Activated CD4-positive, alpha-beta T cell treated with anti-CD3 and anti-CD28 coated beads for 4 hours (primary cell): ENCODE data around the gene PARD6A.

Experiments used
- DNase-seq, 2 donors: peaks; one replicate each; pipeline ENCODE4 v3.0.0-alpha.2; 2020

Gene PARD6A

DNA sequence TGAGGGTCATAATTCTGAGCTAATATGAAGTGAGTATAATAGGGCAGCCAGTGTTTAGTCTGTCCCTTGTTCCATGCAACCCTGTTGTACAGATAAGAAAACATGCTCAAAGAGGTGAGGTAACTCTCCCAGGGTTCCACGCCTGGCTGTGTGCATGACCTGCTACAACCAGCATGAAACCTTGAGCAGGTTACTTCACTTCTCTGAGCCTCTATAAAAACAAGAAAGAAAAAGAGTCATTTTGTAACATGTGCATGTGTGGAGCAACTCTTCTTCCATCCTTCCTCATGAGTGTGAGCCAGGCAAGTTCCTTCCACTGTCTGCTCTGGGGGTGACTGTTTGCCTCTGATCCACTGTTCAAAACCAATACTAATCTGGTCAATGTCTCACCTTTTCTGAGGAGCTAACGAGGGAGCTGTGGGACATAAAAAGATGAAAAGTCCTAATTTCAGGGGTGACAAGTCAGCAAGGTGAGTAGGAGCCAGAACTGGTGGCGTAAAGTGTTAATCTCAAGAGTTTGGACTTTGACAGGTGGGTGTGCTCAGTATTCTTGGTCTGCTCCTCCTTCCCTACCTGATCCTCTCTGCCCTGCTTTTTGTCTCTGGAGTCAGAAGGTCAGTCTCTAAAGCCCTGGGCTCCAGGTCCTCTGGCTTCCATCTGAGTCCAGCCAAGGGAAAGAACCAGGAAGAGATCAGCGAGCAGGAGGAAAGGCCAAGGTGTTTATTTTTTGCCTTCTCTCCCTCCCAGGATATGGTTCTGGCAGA, 36.8 kb downstream of the PARD6A start:
- no peak for DNase-seq

DNA sequence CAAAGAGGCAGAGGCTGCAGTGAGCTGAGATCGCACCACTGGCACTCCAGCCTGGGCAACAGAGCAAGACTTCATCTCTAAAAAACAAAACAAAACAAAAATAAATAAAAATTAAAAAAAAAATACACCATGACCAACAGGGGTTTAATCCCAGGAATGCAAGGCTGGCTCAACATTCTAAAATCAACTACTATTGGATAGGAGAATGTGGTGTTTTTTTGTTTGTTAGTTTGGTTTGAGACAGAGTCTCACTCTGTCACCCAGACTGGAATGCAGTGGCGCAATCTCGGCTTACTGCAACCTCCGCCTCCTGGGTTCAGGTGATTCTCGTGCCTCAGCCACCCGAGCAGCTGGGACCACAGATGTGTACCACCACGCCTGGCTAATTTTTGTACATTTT, 38.5 kb downstream of the PARD6A start:
- no peak for DNase-seq

DNA sequence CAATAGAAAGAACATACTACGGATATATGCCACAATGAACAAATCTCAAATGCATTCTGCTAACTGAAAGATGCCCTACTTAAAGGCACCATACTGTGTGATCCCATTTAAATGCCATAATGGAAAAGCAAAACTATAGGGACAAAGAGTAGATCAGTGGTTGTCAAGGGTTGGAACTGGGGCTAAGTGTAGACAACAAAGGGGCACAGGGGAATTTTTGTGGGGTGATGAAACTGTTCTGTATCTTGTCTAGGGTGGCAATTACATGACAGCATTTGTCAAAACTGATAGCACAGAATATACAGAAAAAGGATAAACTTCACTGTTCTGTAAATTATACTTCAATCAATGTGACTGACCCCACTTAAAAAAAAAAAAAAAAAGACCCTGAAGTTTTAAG, 40.7 kb downstream of the PARD6A start:
- no peak for DNase-seq

DNA sequence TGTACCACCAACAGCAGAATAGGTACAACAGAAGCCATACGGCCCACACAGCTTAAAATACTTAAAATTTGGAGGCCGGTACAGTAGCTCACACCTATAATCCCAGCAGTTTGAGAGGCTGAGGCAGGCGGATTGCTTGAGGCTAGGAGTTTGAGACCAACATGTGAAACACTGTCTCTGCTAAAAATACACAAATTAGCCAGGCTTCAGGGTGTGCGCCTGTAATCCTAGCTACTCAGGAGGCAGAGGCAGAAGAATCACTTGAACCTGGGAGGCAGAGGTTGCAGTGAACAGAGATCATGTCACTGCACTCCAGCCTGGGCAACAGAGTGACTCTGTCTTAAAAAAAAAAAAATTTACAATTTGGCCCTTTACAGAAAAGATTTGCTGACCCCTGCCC, 41.4 kb downstream of the PARD6A start:
- no peak for DNase-seq

DNA sequence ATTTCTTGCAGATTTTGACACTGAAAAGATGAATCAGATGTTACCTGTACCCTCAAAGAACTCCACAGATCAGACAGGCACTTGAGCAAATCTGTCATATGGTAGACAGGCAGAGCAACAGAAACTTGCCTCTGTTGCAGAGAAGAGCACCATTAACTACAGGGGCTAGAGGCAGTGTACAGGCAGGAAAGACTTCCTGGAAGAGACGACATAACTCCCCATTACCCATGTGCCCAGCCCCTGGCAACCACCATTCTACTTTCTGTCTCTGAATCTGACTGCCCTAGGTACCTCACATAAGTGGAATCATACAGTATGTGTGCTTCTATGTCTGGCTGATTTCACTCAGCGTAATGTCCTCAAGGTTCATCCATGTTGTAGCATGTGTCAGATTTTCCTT, 42.9 kb downstream of the PARD6A start:
- DNase-seq: no peak

DNA sequence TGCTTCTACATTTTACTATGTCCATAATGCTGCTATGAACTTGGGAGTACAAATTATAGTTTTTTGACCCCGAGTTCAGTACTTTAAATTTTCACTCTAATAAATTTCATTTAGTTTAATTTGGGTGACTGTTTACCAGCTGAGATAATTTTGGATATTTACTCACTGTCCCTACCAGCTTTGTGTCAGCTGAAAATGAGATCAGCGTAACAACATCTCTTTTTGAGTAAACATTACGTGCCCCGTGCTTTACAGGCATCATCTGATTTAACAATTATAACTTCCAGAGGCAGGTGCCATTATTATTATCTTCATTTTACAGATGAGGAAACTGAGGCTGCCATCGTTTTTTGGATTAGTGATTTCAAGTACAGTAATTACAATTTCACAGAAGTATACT, 43.4 kb downstream of the PARD6A start:
- DNase-seq: no peak

DNA sequence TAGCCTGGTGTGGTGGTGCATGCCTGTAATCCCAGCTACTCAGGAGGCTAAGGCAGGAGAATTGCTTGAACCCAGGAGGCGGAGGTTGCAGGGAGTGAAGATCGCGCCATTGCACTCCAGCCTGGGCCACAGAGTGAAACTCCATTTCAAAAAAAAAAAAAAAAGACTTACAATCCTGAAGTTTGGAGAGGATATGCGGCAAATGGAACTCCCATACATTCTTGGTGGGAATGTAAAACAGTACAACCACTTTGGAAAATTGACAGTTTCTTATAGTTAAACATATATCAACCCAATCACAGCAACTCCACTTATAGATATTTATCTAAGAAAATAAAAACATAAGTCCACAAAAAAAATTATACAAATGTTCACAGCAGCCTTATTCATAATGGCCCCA, 46.5 kb downstream of the PARD6A start:
- DNase-seq: no peak

DNA sequence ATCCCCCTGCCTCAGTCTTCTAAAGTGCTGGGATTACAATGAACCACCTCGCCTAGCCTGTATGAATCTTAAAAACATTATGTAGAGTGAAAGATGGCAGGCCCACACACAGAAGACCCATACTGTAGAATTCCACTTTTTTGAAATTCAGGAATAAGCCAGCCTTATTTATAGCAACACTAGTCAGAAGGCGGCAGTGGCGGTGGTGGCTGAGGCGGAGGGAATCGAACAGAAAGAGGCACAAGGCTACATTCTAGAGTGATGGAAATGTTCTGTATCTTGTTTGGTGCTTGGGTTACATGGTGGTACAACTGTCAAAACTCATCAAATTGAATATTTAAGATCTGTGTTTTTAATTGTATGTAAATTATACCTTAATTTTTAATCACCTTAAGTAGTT, 47.0 kb downstream of the PARD6A start:
- DNase-seq: no peak

DNA sequence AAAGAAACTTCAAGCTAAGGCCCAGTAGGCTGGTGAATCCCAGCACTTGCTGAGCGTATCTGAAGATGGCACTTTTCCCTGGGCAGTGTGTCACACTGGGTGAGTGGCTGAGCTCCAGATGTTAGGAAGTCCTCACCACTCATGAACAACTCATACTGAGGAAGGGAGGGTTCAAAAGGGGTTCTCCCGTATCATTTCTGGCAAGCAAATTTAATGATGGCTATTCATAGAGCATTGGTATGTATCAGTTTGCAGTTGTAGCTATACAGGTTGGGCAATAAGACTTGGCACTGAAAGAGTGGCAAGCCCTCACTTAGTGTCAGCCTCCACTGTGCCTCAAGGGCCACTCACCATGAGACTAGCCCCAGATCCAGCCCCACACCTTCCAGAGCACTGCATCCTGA, 47.6 kb downstream of the PARD6A start:
- DNase-seq: no peak

DNA sequence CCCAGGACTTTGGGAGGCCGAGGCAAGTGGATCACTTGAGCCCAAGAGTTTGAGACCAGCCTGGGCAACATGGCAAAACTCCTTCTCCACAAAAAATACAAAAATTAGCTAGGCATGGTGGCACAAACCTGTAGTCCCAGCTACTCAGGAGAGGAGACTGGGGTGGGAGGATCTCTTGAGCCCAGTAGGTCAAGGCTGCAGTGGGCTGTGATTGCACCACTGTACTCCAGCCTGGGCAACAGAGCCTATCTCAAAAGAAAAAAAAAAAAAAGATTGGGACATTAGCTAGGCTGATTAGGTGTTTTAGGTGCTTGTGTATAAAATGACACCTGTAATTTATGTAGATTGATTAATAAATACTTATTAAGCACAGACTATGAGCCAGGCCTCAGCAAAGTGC, 48.3 kb downstream of the PARD6A start:
- DNase-seq: no peak

DNA sequence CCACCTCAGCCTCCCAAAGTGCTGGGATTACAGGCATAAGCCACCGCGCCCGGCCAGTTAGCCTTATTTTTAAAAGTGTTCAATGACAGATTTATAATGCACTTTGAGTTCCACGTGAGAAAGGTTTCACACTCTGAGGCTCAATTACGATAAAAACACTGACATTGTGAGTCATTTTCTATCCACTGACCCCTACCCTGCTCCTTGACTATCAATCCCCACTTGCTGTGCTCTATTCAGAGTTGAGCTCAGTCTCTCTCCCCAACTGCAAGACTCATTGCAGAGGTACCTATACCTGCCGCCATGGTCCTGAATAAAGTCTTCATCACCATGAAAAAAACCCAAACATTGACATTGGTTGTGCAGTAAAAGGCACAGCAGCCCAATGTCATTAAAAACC, 49.8 kb downstream of the PARD6A start:
- DNase-seq: no peak
